Bone marrow (tissue), 2 donors: ENCODE measurements around the gene OSER1.
"Not testable (repeated sequence)": the region's sequence is repeated elsewhere in the genome, so short reads cannot be mapped to it uniquely, and the experiment has no call there.

Experiments
- DNase-seq, 2 donors: peaks; one replicate each; lab custom pipeline; 2025; lab: John Stamatoyannopoulos, UW

OSER1 gene

DNA sequence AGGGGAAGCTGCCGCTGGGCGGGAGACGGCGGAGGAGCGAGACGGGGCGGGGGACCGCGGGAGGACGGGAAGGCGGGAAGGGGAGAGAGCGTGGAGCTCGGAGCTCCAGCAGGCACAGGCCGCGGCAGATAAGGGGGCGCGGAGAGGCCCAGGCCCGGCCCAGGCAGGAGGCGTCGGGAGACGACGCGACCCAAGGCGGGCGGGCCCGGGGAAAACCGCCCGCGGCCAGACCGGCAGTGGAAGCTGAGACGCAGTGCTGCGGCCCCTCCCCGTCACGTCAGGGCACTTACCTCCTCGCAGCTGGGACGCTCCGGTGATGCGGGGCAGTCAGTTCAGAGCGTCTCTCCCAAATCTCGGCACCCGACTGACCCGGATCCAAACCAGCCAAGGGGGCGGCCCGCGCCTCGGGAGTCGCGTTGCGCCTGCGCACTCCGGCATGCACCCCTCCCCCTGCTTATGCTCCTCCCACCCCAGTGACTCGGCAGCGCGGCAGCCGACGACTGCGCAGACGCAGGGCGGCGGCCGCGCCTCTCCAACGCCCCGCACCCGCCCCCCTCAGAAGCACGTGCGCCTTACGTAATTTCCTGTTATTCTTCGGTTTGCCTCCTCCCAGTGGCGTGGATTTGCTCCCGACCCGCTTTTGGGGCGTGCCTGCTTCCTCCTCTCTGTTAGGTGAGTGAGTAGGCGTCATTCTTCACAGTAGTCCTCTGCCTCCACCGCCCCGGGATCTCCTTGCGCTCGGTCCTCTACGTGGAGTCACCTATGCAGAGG, at the start of gene OSER1:
Gene OSER1 (minus strand): TSS at position 366 of the 771 bp plus-strand sequence. CDS start 3,814 bp downstream, outside the sequence.
- peak; percentile 91 to 95 for DNase-seq

GRCh38 chr20:44258226-44258890, 47.8 kb upstream of the OSER1 start:
- no peak for DNase-seq

DNA sequence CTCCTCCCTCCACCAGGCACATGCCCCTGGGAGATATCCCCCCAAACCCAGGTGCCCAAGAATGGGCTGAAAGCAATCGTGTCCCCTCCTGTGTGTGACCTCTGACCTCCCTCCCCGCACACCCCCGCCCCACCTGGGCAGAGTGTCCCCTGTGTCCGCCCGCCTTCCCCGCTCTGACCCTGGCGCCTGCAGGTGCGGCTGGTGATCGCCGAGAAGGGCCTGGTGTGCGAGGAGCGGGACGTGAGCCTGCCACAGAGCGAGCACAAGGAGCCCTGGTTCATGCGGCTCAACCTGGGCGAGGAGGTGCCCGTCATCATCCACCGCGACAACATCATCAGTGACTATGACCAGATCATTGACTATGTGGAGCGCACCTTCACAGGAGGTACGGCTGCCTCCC, 46.4 kb upstream of the OSER1 start:
- no peak for DNase-seq

DNA sequence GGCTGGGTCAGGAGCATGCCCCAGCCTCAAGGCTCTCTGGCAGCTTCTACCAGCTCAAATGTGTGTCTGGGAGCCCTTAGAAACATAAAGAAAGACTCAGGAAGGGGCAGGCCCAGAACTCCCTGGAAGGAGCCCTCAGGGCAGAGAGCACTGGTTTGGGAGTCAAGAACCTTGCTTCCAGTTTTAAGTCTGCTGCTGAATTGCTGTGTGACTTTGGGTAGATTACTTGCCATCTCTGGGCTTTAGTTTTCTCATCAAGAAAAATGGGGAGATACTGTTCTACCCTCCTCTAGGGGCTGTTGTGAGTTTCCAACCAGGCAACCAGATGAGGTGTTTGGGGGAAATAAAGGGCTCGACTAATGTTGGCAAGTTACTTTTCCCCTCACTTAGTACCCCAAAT, 45.4 kb upstream of the OSER1 start:
- DNase-seq, result no peak

DNA sequence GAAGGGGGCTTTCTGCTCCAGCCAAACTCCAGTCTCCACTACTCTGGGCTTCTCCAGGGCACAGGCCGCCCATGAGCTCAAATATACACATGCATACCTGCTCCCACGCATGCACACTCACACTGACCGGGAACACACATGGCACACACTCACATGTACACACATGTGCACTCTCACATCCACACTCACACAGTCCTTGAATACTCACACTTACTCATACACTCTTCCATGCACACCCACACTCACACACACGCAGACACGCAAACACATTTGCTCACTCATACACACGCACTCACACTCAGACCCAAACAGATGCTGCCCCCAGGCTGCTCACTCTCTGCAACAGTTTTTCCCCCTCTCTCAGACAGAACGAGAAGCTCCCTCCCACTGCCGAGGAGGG, 43.5 kb upstream of the OSER1 start:
- no peak for DNase-seq

DNA sequence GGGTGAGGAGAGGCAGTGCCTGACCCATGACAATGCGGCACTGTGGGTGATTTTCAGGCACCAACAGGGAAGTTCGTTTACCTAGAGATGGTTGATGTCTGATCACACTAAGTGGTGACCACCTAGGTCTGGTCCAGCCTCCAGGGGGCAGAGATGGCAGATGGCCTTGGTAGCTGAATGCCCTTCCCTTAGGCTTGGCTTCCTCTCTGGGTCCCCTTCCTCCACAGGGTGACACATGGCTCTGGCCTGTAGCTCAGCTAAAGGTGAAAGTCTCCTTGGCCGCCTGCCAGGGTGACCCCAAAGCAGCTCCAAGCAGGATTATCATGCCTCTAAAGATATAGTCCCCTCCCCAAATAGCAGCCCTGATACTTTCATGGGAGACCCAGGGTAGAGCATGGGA, 43.0 kb upstream of the OSER1 start:
- DNase-seq, result no peak

DNA sequence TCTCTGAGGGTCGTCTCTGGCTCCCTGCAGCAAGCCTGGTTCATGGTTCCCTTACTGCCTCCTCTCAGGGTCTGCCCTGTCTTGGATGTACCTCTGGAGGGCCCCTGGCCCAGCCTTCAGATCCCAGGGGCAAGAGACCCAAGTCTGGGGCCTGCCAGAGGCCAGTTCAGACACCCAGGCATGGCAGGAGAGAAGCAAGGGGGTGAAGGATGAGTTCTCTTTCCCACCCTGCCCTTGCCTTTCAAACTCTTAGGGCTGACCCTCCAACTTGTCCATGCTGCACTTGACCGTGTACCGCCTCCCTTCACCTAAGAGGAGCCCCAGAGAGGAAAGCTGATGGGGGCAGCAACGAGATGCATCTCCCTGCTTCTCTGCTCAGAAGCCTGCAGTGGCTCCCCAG, 40.7 kb upstream of the OSER1 start:
- no peak for DNase-seq

DNA sequence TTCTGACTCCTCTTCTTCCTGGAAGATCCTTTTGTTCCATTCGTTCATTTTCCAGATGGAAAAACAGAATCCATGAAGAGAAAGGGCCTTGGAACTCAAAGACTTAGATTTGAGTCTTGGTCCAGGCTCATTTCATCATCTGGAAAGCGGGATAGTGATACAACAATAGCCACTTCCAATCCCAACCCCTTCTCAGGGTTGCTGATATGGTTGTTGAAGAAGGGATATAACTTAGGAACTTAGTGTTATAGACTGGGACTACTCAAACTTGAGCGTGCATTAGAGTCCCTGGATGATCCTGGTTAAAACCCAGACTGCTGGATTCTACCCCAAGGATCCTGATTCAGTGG, 37.8 kb upstream of the OSER1 start:
- DNase-seq, result no peak

DNA sequence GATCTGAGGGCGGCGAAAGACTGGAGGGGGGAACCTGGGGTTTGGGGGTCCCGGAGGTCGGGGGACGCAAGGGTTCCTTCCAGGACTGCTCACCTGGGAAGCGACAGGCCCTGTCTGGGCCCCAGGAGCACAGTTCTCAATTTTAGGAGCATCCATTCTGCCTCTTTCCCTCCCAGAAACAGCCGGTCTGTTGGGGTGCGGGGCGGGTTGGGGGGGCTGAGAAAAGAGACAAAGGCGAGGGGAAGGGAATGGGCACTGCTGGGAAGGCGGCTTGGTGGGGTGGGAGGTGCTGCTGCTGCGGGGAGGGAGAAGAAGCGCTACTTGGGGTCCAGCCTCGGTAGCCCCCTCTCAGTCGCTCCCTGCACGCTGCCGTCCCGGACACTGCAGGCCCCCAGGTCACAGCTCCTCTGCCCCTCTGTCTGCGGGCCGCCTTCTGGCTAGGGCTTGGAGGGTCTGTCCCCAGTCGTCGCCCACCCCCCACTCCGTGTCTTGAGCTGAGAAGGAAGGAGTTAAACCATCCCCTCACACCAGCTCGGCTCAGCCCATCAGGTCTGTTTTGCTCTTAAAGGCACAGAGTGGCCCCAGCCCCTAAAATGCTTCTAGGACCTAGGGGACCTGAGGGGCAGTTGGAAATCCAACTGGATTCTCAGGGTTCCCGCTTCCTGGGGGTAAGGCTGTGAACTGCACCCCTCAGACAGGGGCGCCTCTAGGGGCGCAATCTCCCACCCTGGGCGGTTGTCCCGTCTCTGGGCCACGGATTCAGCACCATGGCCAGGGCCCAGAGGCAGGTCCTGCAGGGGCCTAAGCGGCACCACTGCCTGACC, 37.2 kb upstream of the OSER1 start:
- no peak for DNase-seq

DNA sequence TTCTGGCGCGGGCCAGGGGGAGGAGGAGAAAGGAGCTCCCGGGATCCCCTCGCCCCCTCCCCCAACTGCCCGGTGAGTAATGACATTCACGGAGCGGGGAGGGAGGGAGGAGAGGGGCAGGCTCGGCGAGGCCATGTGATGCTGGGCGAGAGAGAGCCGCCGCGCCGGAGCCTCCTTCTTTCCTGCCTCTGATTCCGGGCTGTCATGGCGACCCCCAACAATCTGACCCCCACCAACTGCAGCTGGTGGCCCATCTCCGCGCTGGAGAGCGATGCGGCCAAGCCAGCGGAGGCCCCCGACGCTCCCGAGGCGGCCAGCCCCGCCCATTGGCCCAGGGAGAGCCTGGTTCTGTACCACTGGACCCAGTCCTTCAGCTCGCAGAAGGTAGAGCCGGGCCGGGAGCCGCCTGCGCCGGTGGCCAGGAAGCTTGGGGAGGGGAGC, 36.6 kb upstream of the OSER1 start, which contains the start of gene GDAP1L1:
Gene GDAP1L1 (plus strand): TSS at position 178 of the 441 bp plus-strand sequence. CDS start 27 bp downstream, at position 205.
- no peak for DNase-seq

- no peak for DNase-seq
These were observed 35.4 kb upstream of the OSER1 start for GRCh38 chr20:44245977-44246376.

DNA sequence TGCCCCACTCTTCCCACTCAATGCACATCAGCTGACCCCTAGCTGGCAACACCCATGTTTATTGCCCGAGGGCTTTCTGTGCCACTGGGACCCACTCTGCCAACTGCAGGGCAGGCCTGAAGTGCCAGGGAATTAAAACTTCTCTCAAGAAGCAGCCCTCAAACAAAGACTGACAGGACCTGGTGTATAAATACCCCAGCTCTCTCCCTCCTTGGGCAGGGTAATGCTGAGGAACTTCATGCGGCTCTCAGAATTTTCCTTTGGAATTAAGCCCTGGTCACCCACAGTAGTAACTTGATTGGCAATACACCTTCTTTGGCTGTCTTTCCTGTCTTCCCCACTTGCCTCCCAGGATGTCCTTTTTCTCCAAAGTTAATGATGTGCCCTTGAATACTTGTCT, 31.2 kb upstream of the OSER1 start:
- DNase-seq, result no peak

- not testable (repeated sequence) for DNase-seq
These were observed 26.3 kb upstream of the OSER1 start for GRCh38 chr20:44236840-44237239.

DNA sequence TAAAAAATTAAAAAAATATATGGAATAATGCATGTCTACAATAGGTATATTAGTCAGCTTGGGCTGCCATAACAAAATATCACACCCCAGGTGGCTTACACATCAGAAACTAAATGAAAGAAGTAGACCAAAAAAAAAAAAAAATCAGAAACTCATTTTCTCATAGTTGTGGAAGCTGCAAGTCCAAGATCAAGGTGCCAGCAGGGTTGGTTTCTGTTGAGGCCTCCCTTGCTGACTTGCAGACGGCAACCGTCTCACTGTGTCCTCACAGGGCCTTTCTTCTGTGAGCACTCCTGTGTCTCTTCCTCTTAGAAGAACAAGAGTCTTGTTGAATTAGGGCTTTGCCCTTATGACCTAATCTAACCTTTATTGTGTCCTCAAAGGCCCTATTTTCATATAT, 25.1 kb upstream of the OSER1 start:
- no peak for DNase-seq

DNA sequence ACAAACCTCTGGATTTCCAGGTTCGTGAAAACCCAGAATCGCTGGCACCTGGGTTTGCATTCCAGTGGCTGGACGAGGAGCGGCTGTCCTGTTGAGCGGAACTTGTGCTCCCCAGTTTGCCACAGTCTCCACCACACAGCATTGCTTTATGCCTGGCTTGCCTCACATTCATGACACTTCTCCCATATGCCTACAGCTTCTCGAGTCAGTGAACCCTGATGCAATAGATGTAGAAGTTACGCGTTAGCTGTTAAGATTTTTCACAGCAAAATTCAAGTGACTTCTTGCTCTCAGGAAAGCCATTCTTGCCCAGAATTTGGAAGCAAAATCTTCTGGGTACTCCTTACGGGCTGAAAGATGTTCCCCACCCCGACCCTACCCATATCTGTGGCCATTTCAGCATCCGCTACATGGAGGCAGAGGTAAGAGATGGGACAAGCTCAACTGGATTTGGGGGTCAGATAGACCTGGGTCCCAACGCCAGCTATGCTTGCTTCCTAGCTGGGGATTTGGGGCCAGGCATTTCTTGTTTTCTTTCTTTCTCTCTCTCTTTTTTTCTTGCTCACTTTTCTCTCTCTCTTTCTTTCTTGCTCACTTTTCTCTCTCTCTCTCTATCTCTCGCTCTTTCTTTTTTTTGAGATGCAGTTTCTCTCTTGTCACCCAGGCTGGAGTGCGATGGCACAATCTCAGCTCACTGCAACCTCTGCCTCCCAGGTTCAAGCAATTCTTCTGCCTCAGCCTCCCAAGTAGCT, 24.2 kb upstream of the OSER1 start:
- no peak for DNase-seq

DNA sequence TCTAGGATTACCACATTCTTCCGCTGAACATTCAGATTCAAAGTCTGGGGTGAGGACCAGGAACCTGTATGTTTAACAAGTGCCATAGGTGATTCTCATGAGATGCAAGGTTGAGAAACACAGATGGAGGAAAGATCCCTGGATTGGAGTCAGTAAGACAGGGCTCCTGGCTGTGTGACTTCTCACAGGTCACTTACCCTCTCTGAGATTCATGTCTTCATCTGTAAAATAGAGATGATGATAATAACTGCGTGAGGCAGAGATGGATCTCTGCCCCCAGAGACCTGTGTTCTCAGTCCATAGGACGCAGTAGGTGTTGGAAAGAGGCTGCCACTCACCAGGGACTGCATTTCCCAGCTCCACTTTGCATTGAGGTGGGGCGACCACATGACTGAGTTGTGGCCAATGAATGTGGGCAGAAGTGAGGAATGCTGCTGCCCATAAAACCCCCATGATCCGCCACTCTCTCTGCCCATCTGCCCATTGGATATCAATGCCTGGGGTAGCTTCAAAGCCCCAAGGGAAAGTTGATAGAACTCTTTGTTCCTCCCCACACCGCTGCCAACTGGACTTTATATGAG, 23.0 kb upstream of the OSER1 start:
- DNase-seq, result no peak

- DNase-seq, result not testable (repeated sequence)
These were observed 21.9 kb upstream of the OSER1 start for GRCh38 chr20:44232469-44232856.

DNA sequence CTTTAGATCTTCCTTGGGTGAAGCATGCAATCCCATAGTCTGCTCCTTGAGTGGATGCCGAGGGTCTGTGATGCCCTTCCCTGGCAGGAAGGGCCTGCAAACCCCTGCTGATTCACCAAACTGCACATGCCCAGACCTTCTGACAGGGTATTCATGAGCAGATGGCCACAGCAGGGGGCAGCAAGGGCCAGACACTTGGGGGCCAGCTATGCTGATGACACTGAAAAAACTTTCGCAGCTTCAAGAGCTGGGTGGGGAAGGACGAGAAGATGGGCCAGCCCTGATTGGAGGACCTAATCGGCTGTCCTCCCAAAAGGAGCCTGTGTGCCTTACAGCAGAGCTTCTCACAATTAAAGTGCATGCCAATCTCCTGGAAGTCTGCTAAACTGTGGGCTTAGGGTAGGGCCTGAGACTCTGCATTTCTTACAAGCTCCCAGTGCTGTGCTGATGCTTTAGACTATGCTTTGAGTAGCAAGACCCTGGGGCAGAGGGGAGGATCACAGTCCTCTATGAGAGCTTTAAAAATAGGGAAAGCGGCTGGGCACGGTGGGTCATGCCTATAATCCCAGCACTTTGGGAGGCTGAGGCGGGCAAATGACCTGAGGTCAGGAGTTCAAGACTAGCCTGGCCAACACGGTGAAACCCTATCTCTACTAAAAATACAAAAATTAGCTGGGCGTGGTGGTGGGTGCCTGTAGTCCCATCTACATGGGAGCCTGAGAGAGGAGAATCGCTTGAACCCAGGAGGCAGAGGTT, 21.3 kb upstream of the OSER1 start:
- DNase-seq, result no peak

DNA sequence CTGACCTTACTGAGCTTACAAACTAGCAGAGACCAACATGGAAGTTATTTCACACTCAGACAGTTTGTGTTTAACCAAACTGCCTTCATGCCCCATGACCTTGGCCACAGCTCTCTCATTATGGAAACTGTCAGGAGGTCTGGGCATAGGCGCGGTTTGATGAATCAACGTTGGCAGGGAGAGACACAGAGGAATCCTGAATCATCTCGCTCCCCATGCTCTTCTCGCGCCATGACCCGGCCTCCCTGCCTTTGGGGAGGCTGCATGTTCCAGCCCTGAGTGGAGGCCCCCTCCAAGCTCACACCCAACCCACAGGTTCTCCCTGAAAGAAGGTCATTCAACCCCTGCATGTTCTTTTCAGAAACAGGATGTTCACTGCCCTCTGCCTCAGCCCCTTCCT, 20.6 kb upstream of the OSER1 start:
- DNase-seq, result no peak

DNA sequence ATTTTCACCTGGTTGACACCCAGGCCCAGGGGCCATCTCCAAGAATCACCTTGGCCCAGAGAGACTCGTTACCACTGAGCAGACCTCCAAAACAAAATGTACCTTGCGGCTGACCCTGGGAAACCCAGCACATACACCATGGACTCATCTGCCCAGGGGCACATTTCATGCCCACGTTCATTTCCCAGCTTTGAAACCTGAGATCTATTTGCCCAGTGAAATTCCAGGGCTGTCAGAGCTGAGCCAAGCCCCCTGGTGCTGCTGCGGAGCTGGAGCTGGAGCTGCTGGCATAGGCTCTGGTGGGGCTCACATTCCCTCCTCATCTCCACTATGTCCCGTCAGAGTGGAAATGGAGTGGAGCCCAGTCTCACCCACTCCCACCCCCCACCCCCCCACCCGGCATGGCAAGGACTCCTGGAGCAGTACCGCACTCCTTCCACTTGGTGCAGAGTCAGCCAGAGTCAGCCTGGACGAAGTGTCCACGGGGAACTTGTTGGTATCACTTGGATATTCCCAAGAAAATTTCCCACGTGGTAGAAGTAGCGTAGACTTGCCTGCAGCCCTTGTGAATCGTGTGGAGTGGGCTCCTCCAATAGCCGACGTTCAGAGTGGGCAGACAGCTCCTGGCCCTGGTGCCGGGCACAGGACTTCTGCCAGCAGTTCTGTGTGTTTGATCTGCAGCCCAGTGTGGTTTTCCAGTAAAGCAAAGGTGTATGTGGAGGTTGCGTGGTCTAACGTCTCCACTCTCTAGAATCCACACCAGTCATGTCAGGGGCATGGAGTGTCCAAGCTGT, 18.1 kb upstream of the OSER1 start:
- no peak for DNase-seq
